ENCODE measurements around the gene KREMEN1.

Gene KREMEN1

DNA sequence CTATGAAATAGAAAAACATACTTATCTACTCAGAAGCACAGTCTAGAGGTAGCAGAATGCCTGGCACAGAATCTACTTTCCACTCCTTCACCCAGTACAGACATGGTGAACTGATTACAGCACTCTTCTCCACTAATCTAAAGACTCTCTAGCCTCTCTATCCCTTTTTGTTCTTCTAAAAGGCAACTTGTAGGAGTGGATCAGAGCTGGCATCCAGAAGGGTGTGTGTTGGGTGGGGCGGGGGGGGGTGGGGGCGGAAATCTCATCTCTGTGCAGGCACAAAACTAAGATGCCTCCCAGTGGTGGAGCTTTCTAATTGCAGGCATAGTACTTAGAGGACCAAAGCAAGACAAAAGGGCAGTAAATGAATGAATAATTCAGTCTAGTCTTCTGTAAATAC, 121.3 kb downstream of the KREMEN1 start:
- DNase-seq: no peak

DNA sequence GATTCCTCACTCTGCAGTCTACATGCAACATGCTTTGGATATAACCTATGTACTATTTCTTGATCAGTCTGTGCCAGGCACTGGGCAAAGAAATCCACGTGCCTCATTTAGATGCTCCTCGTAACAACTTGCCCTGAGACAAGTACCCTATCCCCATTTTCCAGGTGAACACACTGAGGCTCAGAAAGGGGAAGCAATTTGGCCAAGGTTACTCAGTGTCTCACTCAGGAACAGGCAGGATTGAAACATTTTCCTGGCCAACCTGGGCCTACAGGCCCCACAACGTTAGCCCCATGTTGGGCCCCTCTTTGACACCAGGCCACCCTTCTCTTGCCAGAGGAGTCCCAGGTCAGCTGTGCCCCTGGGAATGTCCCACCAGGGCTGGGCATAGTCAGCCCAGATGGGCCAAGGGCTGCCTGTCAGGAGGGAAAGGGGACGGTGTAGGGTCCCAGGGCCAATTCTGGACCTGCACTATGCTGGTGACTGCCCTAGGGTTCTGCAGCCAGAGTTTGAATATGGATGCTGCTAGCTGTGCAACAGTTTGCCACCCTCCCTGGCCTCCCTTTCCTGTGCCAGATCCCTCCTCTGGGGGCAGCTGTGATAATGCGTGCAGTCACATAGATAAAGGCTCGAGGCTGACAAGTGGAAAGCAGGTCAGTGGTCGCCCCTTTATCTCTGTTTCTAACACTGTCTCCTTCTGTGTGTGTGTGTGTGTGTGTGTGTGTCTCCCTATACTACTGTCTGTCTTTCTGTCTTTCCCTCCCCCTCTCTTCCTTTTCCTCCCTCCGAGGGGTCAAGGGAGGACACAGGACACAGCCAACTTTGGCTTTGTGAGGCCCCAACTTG, 122.5 kb downstream of the KREMEN1 start:
- DNase-seq: no peak

DNA sequence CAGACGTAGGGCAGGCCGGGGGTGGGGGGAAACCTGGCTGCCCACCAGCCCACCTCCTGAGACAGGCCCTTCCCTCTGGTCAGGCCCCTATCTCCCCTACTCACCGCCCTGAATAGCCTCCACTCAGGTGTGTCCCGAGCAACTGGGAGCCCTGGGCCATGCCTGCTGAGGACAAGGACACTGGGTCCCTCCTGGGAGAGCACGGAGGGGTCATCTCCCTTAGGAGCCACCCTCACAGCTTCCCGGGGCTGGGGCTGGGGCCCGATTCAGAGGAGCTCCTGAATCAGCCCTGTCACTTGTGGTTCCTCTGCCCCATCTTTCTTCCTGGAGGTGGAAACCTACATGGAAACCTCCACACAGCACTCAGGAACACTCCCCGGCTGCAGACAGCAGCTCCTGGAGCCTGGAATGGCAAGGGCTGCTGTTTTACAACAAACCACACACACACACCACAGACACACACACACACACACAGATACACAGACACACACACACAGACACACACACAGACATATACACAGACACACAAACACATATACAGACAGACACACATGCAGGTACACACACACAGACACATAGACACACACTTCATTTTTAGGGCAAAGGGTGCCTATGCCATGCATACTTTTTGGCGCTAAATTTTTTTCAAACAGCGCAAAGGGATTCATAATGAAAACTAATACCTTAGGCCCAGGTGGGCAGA, 123.3 kb downstream of the KREMEN1 start:
- DNase-seq: no peak

DNA sequence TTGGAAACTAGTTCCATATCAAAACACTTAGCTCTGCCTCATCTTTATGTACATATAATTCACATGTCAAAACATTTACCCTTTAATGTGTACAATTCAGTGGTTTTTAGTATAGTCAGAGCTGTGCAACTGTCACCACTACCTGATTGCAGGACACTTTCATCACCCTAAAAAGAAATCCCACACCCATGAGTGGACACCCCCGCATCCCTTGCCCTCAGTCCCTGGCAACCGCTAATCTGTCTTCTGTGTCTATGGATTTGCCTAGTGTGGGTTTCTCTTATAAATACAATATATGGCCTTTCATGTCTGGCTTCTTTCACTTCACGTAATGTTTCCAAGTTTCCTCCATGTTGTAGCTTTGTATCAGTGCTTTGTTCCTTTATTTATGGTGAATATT, 124.3 kb downstream of the KREMEN1 start:
- DNase-seq: no peak

DNA sequence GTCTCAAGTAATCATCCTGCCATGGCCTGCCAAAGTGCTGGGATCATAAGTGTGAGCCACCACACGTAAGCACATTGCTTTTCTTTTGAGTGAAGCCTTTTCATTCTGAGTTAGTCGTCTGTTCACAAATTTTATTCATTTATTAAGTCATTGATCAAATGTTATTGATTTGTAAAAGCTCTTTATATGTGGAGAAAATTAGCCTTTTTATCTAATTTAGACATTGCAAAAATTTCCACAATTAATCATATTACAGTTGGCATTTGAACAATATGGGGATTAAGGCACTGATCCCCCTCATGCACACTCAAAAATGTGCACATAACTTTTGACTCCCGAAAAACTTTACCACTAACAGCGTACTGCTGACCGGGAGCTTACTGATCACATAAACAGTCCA, 125.4 kb downstream of the KREMEN1 start:
- DNase-seq: no peak

DNA sequence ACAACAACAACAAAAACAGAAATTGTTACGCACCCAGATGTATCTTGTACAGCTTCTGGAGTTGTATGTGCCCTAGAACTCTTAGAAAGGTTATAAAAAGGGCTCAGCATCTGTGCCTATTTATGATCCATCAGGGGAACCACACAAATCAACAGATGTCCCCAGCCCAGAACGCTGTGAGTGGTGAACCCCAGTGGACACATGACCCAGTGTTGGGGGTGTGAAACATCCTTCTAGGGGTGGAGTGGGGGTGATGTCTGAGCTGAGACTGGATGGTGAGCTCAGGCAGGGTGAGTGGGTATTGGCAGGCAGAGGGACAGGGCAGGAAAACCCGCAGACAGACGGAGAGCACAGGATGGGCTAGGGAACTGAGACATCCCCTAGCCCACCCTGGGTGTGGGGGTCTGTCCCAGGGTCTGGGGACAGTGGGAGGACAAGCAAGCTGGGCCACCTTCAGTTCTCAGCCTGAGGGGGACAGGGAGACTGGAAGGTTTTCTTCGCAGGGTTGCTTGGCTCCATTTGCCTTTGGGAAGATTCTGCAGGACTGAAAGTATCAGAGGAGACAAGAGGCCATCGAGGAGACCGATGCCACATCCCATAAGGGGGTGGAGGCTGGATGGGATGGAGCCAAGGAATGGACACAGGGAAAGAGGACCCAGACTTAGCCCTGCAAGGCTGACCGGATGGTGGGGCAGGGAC, 127.0 kb downstream of the KREMEN1 start:
- no peak for DNase-seq

DNA sequence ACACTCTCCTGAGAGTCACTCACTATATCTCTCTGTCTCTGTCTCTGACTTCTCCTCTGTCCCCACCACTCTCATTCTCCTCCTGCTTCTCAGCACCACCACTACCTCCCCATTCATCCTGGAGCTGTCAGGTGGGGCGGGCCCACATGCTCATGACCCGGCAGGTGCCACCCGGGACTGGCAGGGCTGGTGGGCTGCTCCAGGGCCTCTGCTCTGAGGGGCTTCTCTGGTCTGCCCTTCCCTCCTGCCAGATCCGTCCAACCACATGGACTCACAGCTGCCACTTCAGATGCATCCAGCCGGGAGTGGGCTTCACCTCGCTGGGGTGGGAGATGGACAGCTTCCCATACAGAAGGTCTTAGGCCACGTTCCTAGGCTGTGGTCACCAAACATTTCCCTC, 128.1 kb downstream of the KREMEN1 start:
- no peak for DNase-seq

DNA sequence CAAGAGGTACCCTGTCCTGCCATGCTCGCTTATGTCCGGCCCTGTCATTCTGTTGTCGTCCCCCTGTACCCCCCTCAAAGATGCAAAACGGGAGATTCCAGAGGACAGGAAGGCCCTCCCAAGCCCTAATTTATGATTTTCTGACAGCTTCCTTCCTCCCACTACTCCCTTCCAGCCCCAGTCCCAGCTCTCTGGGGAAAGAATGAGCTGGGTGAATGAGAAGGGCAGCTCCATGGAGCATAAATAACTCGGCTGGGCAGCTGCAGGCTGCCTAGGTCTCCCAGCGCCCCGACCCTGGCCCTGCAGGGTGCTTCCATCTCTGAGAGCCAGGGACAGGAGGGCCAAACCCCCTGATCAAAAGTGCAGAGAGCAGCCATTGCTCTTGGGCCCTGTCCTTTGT, 128.9 kb downstream of the KREMEN1 start:
- no peak for DNase-seq

DNA sequence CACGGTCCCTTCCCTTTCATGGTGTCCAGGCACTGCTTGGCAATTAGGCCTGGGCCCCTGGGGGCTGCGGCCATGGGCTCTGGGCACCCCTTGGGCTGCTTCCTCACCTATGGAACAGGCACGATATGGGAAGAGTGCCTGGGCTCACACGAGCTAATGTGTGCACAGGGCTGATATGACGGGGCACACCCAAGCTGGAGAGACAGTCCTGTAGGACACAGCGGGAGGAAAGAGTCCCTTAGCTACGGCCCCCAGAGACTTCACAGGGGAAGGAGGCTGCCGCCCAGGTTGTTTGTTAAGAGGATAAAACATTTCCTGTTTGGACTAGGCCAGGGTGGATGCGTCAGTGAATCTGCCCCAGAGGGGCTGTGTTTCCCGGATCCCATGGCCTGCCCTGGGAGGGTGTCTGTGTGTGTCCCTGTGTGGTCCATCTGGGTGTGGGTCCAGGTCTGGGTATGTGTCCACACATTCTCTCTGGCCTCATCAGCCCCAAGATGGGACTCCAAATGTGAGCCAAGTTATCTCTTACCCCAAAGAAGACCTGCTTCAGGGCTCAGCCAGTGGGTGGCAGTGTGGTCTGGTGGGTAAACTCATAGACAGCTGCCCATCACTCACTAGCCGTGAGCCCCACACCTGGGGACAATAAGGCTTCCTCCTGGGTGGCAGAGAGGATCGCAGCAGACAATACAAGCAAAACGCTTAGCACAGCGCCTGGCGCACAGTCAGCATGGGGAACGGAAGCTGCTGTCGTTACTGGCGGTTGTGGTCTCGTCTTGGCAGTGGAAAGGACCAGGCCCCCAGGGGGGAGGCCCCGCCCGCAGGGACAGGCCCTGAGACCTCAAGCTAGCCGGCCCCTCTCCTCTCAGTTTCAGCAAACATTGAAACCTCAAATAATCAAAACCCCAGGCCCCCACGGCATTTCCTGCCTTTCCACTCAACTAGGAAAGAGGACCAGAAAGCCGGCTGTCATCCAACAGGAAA, 129.7 kb downstream of the KREMEN1 start:
- peak; percentile 6 for DNase-seq

DNA sequence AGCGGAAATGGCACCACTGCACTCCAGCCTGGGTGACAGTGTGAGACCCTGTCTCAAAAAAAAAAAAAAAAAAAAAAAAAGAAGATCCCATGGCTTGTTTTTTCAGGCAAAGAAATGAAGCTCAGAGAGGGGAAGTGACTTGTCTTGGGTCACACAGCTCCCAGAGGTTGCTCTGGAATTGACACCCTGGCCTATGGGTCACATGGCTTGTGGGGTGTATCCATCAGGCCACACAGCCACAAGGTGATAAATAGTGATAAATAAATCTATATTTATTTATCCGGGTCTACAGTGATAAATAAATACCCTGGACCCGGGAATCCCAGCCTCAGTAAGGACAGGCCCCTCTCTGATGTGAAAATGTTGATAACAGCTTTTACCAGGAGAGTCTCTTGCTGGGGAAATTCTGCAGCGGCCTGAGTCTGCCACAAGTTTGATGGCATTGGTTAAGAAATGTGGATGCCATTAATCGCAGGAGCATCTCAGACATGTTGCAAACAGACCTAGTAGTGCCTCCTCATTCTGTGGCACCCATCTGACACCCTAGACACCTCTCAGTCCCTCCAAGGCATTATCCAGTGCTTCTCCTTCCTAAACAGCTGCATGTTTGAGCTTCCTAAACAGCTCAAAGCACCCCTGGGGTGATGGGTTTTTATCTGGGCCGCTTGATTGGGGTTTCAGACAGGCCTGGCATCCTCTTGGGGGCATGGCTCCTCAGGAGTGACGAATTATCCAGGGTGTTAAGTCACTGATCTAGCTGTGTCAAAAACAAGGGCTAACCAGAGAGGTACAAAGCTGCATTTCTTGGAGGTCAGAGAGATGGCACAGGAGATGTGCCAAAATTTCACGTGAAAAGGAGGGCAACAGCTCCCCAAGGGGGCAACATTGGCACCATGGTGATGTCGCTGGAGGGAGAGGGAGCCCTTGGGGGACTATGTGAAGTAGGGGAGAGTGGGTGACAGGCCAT, 130.9 kb downstream of the KREMEN1 start:
- DNase-seq: no peak

DNA sequence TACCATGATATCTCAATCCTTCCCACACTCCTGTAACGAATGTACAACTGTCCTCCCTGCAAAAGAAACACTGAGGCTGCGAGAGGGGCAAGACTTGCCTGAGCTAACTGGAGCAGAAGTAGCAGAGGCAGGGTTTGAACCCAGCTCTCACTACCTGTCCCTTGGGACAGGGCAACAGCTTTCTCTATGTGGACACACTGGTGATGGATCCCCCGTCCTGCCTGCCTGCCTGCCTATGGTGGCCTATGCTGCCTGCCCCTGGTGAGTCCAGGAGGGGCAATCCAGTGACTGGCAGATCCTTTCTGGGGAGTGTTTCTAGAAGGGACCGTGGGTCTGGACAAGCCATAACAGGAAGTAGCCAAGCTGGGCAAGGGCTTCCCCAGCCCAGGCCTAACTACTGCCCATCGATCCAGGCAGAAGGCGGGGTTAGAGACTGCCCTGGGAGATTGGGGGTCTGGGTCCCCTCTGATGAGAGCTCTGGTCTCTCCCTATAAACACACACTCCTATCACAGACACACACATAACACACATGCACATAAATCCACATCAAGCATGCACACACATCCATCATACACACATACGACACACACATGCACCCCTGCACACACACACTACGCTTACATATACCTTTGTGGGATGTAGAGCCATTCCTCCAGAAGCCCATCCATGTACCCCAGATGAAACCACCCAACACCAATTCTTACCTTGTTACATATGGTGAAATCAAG, 131.8 kb downstream of the KREMEN1 start:
- DNase-seq: no peak

DNA sequence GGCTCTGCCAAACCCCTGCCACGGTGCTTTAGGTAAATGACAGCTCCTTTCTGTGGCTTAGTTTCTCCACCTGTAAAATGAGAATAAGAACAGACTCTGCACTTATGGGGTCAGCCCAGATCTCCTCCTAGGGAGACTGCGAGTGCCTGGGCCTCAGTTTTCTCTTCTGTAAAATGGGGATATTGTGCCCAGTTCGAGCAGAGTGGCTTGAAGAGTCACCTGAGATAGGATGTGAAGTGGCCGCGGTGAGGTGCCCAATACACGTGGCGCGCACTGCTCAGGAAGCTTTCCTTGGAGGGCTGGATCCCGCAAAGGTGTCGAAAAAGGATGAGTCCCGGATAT, 132.4 kb downstream of the KREMEN1 start:
- DNase-seq: no peak

DNA sequence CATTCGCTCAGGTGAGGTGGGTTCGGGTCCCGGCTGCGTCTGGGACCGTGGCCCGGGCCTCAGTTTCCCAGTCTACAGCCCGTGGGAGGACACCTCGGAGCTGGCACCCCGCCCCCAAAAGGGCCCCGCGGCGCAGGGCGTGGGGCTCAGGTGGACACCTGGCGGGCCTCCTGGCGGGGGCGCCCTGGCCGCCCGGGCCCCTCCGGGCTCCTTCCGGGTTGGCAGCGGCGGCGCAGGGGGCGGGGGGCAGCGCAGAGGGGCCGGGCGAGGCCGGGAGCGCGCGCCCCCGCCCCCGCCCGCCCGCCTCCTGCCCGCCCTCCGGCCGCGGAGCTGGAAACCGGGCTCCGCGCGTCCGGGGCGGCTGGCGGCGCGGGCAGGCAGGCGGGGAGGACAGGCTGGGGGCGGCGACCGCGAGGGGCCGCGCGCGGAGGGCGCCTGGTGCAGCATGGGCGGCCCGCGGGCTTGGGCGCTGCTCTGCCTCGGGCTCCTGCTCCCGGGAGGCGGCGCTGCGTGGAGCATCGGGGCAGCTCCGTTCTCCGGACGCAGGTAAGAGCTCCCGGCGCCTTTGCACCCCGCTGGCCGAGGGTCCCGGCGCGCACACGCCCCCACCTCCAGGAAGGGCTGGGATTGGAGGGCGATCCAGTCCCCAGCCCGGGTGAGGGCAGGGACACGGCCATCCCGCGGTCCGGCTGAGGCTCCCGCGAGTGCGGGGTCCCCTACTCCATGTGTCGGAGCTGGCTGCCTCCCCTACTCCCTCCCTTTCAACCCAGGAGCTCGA, 132.9 kb downstream of the KREMEN1 start, which contains the start of gene EMID1:
Gene EMID1, plus strand, starts transcription at position 303 of the 778 bp plus-strand sequence. Its CDS starts 143 bp downstream, at position 446.
- DNase-seq: no peak

DNA sequence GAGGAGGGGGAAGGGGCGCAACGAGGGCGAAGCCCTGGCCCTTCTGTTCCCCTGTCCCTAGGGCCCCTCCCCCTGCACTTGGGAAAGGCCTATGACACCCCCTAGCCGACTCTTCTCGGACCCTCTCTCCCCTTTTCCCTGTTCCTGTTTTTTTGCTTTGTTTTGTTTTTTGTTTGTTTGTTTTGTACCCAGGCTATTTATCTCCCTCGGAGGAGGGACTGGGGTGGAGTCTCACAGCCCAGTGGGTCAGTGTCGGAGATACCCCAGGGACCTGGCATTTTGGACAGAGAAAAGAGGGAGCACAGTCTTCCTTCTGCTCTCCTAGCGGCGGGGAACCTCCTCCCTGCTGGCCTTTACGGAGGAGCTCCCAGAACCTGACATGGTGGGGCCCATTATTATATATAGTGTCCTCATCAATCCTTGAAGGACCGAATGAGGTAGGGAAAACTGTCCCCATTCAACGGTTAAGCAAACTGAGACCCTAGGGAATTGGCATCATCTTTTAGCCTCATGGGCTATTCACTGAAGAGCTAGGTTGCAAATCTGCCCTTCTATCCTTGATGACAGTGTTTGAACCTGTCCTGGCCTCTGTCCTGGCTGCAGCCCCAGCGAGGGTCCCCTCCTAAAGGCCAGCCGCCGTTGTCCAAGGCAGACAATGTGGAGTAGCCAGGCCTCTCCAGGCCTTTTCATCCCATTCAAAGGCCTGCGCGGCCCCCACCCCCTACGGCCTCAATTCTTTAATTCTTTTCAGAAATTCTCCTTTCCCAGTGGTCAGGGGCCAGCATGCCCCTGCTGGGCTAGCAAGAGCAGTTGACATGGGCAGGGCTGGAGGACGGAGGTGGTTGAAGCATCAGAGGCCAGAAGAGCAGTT, 133.8 kb downstream of the KREMEN1 start:
- no peak for DNase-seq

DNA sequence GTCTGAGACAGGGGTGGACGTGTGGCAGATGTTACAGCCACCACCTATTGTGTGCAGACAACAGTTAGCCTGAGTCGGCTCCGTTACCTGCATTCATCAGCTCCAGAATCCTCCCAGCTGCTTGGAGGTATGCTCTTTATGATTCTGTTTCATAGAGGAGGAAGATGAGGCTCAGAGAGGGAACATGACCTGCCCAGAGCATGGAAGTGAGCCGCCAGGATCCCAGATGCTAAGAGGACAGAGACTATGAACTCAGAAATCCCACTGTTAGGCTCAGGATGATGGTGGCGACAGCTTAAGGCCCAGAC, 134.4 kb downstream of the KREMEN1 start:
- DNase-seq: no peak

DNA sequence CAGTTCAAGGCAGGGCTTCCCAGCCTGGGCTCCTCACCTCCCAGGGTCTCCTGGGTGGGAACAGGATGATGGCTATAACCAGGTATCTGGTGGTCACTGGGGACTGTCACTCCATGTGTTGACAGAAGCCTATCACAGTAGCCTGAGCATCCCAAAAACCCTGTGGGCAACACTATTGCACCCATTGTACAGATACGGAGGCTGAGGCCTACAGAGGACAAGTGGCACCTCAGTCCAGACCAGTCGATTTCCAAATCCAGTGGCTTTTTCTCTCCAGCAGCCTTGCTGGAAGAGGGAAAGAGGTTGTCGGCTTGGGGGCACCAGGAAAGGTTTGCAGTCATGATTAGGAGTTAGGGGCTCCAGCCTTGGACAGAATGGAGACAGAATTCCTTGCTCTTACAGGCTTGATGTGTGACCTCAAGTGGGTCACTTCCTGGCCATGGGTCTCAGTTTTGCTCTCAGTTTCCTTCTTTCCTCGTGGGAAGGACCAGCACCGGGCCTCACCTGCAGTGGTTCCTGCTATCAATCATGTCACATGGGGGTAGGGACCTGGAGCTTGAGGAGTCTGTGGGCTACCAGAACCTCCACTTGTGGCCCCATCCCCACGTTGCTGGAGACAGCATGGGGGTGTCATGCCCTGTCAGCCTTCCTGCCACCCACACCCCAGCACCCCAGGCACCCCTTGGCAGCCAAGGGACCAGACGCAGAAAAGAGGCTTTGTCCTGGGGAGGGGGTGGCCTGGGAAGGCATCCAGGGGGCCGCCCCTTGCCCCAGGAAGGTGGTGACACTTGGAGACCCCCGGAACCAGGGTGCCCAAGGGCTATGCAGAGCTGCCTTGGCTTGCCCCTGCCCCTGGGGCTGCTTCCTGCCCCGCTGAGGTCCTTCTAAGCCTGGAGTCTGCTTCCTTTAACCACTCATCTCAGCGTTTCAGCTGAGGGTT, 135.0 kb downstream of the KREMEN1 start:
- no peak for DNase-seq

DNA sequence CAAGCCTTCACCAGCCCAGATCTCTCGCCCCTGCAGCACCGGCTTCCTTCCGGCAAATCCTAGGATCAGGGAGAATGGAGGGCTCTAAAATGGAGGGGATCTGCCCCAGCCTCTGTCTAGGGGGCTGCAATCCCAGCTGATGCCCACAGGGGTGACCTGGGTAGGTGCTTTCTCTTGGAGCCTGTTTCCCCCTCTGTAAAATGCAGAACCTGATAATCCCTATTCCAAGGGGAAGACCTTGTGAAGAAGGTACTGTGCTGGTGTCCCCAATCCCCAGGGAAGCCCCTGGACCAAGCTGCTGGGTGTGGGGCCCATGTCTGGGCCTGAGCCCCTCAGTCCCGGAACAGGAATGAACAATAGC, 135.6 kb downstream of the KREMEN1 start:
- no peak for DNase-seq

Data from T-helper 9 cell (primary cell).